SK-N-SH (cell line): ENCODE results near the gene AKT1.

ENCODE experiments used
- CTCF ChIP-seq: fragments of 200-600 bp; sonication (generic); IDR thresholded peaks from 2 replicates; pipeline ENCODE4 v1.6.1; 2017; ENCODE audit warnings: antibody characterized with exemption, mild to moderate bottlenecking, moderate library complexity
- FOXM1 ChIP-seq: IDR thresholded peaks from 2 replicates; pipeline ENCODE4 v1.4.0; 2012; ENCODE audit warnings: low read depth, mild to moderate bottlenecking
- NFIC ChIP-seq: IDR thresholded peaks from 2 replicates; pipeline ENCODE4 v1.4.0; 2012; ENCODE audit warnings: borderline replicate concordance
- POLR2AphosphoS5 ChIP-seq: IDR thresholded peaks from 2 replicates; pipeline ENCODE4 v1.6.1; 2012; ENCODE audit warnings: low read depth, low read length
- RCOR1 ChIP-seq: fragments of 150-350 bp; IDR thresholded peaks from 2 replicates; pipeline ENCODE4 v1.6.1; 2017; ENCODE audit warnings: antibody characterized with exemption, low read length
- RFX5 ChIP-seq: IDR thresholded peaks from 2 replicates; pipeline ENCODE4 v1.6.1; 2012; ENCODE audit warnings: mild to moderate bottlenecking, improper control_type of control experiment, low read length
- TEAD4 ChIP-seq: IDR thresholded peaks from 2 replicates; pipeline ENCODE4 v1.4.0; 2012; ENCODE audit warnings: mild to moderate bottlenecking, borderline replicate concordance; ENCODE audit not compliant: insufficient read depth
- USF2 ChIP-seq: fragments of 150-350 bp; IDR thresholded peaks from 2 replicates; pipeline ENCODE4 v1.6.1; 2017; ENCODE audit warnings: antibody characterized with exemption, low read length, low read depth, borderline replicate concordance

GRCh38 chr14:104821229-104821945 lies 25.8 kb upstream of the AKT1 start:
- TF ChIP-seq RCOR1 (no peak), POLR2AphosphoS5 (no peak), NFIC (no peak), RFX5 (no peak), USF2 (no peak), FOXM1 (no peak), CTCF (no peak), TEAD4 (no peak)
